GM23248 (cell line): Measurements from ENCODE around the gene ARHGAP33.

Experiments
- EZH2 ChIP-seq: fragments of 200-600 bp; sonication (generic); IDR thresholded peaks from 2 replicates; pipeline ENCODE4 v1.6.1; 2018; ENCODE audit warnings: antibody characterized with exemption, mild to moderate bottlenecking; ENCODE audit not compliant: insufficient read depth, poor library complexity, severe bottlenecking
- EZH2phosphoT487 ChIP-seq: fragments of 200-600 bp; sonication (generic); IDR thresholded peaks from 2 replicates; pipeline ENCODE4 v1.6.1; 2018; ENCODE audit warnings: antibody characterized with exemption, moderate library complexity, mild to moderate bottlenecking, low read depth; ENCODE audit not compliant: insufficient read depth

GRCh38 chr19:35742121-35742724, 33.1 kb upstream of the ARHGAP33 start, which contains the start of gene IGFLR1:
- no peak for TF ChIP-seq EZH2phosphoT487
- TF ChIP-seq EZH2 = no peak
